Duodenal mucosa (tissue), 2 donors: ENCODE data around the gene KCNK17.
"Not testable (repeated sequence)": the region's sequence is repeated elsewhere in the genome, so short reads cannot be mapped to it uniquely, and the experiment has no call there.

Experiments used
- H3K27ac ChIP-seq: one replicate; pipeline ENCODE4 v1.7.0; 2013; ENCODE audit warnings: low read depth, low read length
- H3K27me3 ChIP-seq, 2 donors: one replicate each; pipeline ENCODE4 v1.7.0; 2013; ENCODE audit warnings: low read length in 2 of 2, control low read depth in 1 of 2; ENCODE audit not compliant: insufficient read depth in 2 of 2, control insufficient read depth in 1 of 2
- H3K36me3 ChIP-seq, 2 donors: one replicate each; pipeline ENCODE4 v1.7.0; 2013; ENCODE audit warnings: low read length in 2 of 2, control low read depth in 1 of 2; ENCODE audit not compliant: insufficient read depth in 2 of 2, control insufficient read depth in 1 of 2
- H3K4me1 ChIP-seq, 2 donors: one replicate each; pipeline ENCODE4 v1.7.0; 2013; ENCODE audit warnings: low read length in 2 of 2, control low read depth in 1 of 2; ENCODE audit not compliant: insufficient read depth in 2 of 2, control insufficient read depth in 1 of 2
- H3K4me3 ChIP-seq, 2 donors: one replicate each; pipeline ENCODE4 v1.7.0; 2013; ENCODE audit warnings: low read length in 2 of 2, low read depth in 1 of 2
- H3K9ac ChIP-seq, 2 donors: one replicate each; pipeline ENCODE4 v1.7.0; 2013; ENCODE audit warnings: low read length in 2 of 2, low read depth in 1 of 2
- H3K9me3 ChIP-seq, 2 donors: one replicate each; pipeline ENCODE4 v1.7.0; 2013; ENCODE audit warnings: low read length in 2 of 2, control low read depth in 1 of 2; ENCODE audit not compliant: control insufficient read depth in 1 of 2

KCNK17 gene

GRCh38 chr6:39294133-39294532 is 20.1 kb downstream of the KCNK17 start:
- Histone ChIP-seq H3K9me3 (no peaks in the 10 kb centered on the region), H3K36me3 (no peaks in the 10 kb centered on the region), H3K27ac (no peak overlapping the region), H3K4me1 (peaks cover 0 to 16% of the 10 kb centered on the region in 2 donors), H3K4me3 (no peak overlapping the region), H3K27me3 (peaks cover 0 to 9% of the 10 kb centered on the region in 2 donors), H3K9ac (no peak overlapping the region)

GRCh38 chr6:39292637-39293036 is 21.6 kb downstream of the KCNK17 start:
- H3K36me3 ChIP-seq: no peaks in the 10 kb centered on the region
- peaks cover 0 to 7% of the 10 kb centered on the region in 2 donors for H3K27me3 ChIP-seq
- no peaks in the 10 kb centered on the region for H3K9me3 ChIP-seq
- H3K9ac ChIP-seq: no peak overlapping the region
- H3K27ac ChIP-seq: no peak overlapping the region
- peaks cover 0 to 7% of the 10 kb centered on the region in 2 donors for H3K4me1 ChIP-seq
- no peak overlapping the region for H3K4me3 ChIP-seq

GRCh38 chr6:39289490-39289889 is 24.7 kb downstream of the KCNK17 start:
- H3K9me3 ChIP-seq: no peaks in the 10 kb centered on the region
- no peak overlapping the region for H3K4me3 ChIP-seq
- peaks cover 0 to 7% of the 10 kb centered on the region in 2 donors for H3K27me3 ChIP-seq
- no peak overlapping the region for H3K27ac ChIP-seq
- H3K36me3 ChIP-seq: no peaks in the 10 kb centered on the region
- H3K9ac ChIP-seq: no peak overlapping the region
- H3K4me1 ChIP-seq: no peaks in the 10 kb centered on the region

GRCh38 chr6:39287601-39288000 is 26.6 kb downstream of the KCNK17 start:
- Histone ChIP-seq H3K9ac (no peak overlapping the region), H3K27ac (no peak overlapping the region), H3K27me3 (peaks cover 0 to 5% of the 10 kb centered on the region in 2 donors)

GRCh38 chr6:39286596-39286995 is 27.6 kb downstream of the KCNK17 start:
- H3K4me1 ChIP-seq: peaks cover 8 to 10% of the 10 kb centered on the region in 2 donors
- H3K4me3 ChIP-seq, H3K9ac ChIP-seq, H3K27ac ChIP-seq, H3K36me3 ChIP-seq, H3K9me3 ChIP-seq, H3K27me3 ChIP-seq: not testable (repeated sequence)

More at GRCh38 chr6:39287601-39288000, 26.6 kb downstream of the KCNK17 start:
- no peaks in the 10 kb centered on the region for H3K9me3 ChIP-seq
- H3K4me3 ChIP-seq: no peak overlapping the region
- no peaks in the 10 kb centered on the region for H3K36me3 ChIP-seq
- H3K4me1 ChIP-seq: peaks cover 0 to under 1% of the 10 kb centered on the region in 2 donors

- H3K4me3 ChIP-seq: no peak overlapping the region
- H3K27ac ChIP-seq: no peak overlapping the region
- no peak overlapping the region for H3K9ac ChIP-seq
- H3K27me3 ChIP-seq: no peaks in the 10 kb centered on the region
- peaks cover 33 to 34% of the 10 kb centered on the region in 2 donors for H3K4me1 ChIP-seq
- no peaks in the 10 kb centered on the region for H3K36me3 ChIP-seq
- H3K9me3 ChIP-seq: no peaks in the 10 kb centered on the region
Observed at GRCh38 chr6:39282774-39283173, 31.4 kb downstream of the KCNK17 start.

- Histone ChIP-seq H3K9ac (peak overlapping the region; percentile 34 to 35), H3K4me3 (peak overlapping the region; percentile 10 to 13), H3K9me3 (no peaks in the 10 kb centered on the region), H3K27me3 (no peaks in the 10 kb centered on the region), H3K27ac (peak overlapping the region; percentile 68), H3K4me1 (peaks cover 33 to 34% of the 10 kb centered on the region in 2 donors), H3K36me3 (no peaks in the 10 kb centered on the region)
Observed at GRCh38 chr6:39281312-39281980, 32.8 kb downstream of the KCNK17 start.

- Histone ChIP-seq H3K9me3 (no peaks in the 10 kb centered on the region), H3K4me1 (peaks cover 33 to 34% of the 10 kb centered on the region in 2 donors), H3K9ac (peak overlapping the region; percentile 43 to 62), H3K4me3 (no peak overlapping the region), H3K36me3 (no peaks in the 10 kb centered on the region), H3K27me3 (no peaks in the 10 kb centered on the region), H3K27ac (peak overlapping the region; percentile 94)
Observed at GRCh38 chr6:39280247-39280731, 33.9 kb downstream of the KCNK17 start.

GRCh38 chr6:39279539-39279938 is 34.7 kb downstream of the KCNK17 start:
- Histone ChIP-seq H3K36me3 (no peaks in the 10 kb centered on the region), H3K9me3 (no peaks in the 10 kb centered on the region), H3K4me1 (peaks cover 33 to 34% of the 10 kb centered on the region in 2 donors), H3K4me3 (no peak overlapping the region), H3K9ac (peak overlapping the region; percentile 43 to 62), H3K27ac (peak overlapping the region; percentile 94), H3K27me3 (no peaks in the 10 kb centered on the region)

GRCh38 chr6:39276379-39276995 is 37.7 kb downstream of the KCNK17 start:
- H3K9ac ChIP-seq: no peak overlapping the region
- H3K9me3 ChIP-seq: no peaks in the 10 kb centered on the region
- no peak overlapping the region for H3K4me3 ChIP-seq
- no peaks in the 10 kb centered on the region for H3K27me3 ChIP-seq
- H3K36me3 ChIP-seq: no peaks in the 10 kb centered on the region
- H3K27ac ChIP-seq: no peak overlapping the region
- H3K4me1 ChIP-seq: peaks cover 23% of the 10 kb centered on the region in 2 donors
